HCT116 (cell line): ENCODE data around the gene CD9. TPM values are rescaled to one million over a fixed set of nuclear protein-coding genes. Genes with fewer than 3 reads are reported as not detected.

Experiments used
- ATAC-seq: fragments of 200-7000 bp; cut with Tn5 transposase; 2 replicates; pipeline ENCODE4 v1.9.1; 2020; ENCODE audit warnings: mild to moderate bottlenecking, moderate library complexity
- BruUV-seq: library from RNA; stranded (reverse); fragments of 400-500 nt; replicated peaks from 2 replicates; lab custom pipeline; 2021; lab: Mats Ljungman, UMichigan
- CTCF ChIA-PET: fragments of 300-600 bp; sonication (Branson Sonifier 250); formaldehyde crosslinking; loops from one replicate; lab custom pipeline; 2021; ENCODE audit warnings: antibody characterized with exemption; lab: Charles Lee
- POLR2A ChIA-PET: fragments of 300-600, 350-600 bp; sonication (Branson Sonifier 250); formaldehyde crosslinking; loops from one replicate; lab custom pipeline; 2021; ENCODE audit warnings: antibody characterized with exemption; lab: Charles Lee
- RAD21 ChIA-PET, 2 experiments: fragments of 300-600 bp; sonication (Branson Sonifier 250); formaldehyde crosslinking; loops; one replicate each; lab custom pipeline; 2023; ENCODE audit warnings: low total read pairs in 2 of 2; ENCODE audit not compliant: uncharacterized antibody in 2 of 2, unreplicated experiment in 2 of 2, low non-redundant PET in 1 of 2; lab: Charles Lee
- DNase-seq: peaks from one replicate; pipeline ENCODE4 v3.0.0-alpha.2; 2010; ENCODE audit warnings: low read depth, low spot score
- H2AFZ ChIP-seq: fragments of 200-600 bp; shearing (Covaris generic), sonication (generic); 2 replicates; pipeline ENCODE4 v1.6.1; 2017; ENCODE audit warnings: low read depth, mixed run types, mixed read lengths, antibody characterized with exemption, low read length; ENCODE audit not compliant: poor library complexity, severe bottlenecking
- H3K27ac ChIP-seq: 2 replicates; pipeline ENCODE4 v1.5.1; 2012; ENCODE audit warnings: low read depth, low read length
- H3K27me3 ChIP-seq: fragments of 200-600 bp; sonication (generic); 2 replicates; pipeline ENCODE4 v1.6.1; 2016; ENCODE audit warnings: mixed run types, low read length, mixed read lengths; ENCODE audit not compliant: insufficient read depth
- H3K36me3 ChIP-seq, 2 experiments: fragments of 200-500 bp in 1 of 2; fragments of 200-600 bp in 1 of 2; sonication (Bioruptor generic) in 1 of 2; sonication (generic) in 1 of 2; 2 replicates each; pipeline versions ENCODE4 v1.5.1 to v1.6.1; 2014 to 2016; ENCODE audit warnings: low read length in 2 of 2, inconsistent platforms in 1 of 2, mixed read lengths in 1 of 2, mixed run types in 1 of 2; ENCODE audit not compliant: insufficient read depth in 2 of 2, control insufficient read depth in 1 of 2
- H3K4me1 ChIP-seq, 2 experiments: fragments of 200-600 bp in 1 of 2; sonication (generic) in 1 of 2; 2 replicates each; pipeline versions ENCODE4 v1.5.1 to v1.6.1; 2012 to 2017; ENCODE audit warnings: low read length in 2 of 2, inconsistent platforms in 1 of 2, mild to moderate bottlenecking in 1 of 2, mixed read lengths in 1 of 2, mixed run types in 1 of 2, moderate library complexity in 1 of 2; ENCODE audit not compliant: insufficient read depth in 2 of 2, control insufficient read depth in 1 of 2
- H3K4me2 ChIP-seq: fragments of 200-600 bp; sonication (generic); 2 replicates; pipeline ENCODE4 v1.6.1; 2017; ENCODE audit warnings: mixed run types, low read length, mixed read lengths
- H3K4me3 ChIP-seq, 2 experiments: fragments of 200-600 bp in 1 of 2; sonication (generic) in 1 of 2; replicated peaks in 1 of 2; 2 replicates each; pipeline ENCODE4 v1.5.1; 2011 to 2016; ENCODE audit warnings: low read length in 2 of 2, control low read depth in 1 of 2, low read depth in 1 of 2, mild to moderate bottlenecking in 1 of 2, mixed read lengths in 1 of 2, mixed run types in 1 of 2
- H3K79me2 ChIP-seq: fragments of 200-600 bp; sonication (generic); 2 replicates; pipeline ENCODE4 v1.6.1; 2017; ENCODE audit warnings: mild to moderate bottlenecking, mixed run types, low read length, moderate library complexity, mixed read lengths; ENCODE audit not compliant: insufficient read depth
- H3K9ac ChIP-seq: fragments of 200-600 bp; sonication (generic); 2 replicates; pipeline ENCODE4 v1.6.1; 2016; ENCODE audit warnings: low read length, mixed read lengths
- H3K9me2 ChIP-seq: fragments of 200-600 bp; sonication (generic), shearing (Covaris generic); 2 replicates; pipeline ENCODE4 v1.6.1; 2017; ENCODE audit warnings: mixed run types, mild to moderate bottlenecking, moderate library complexity; ENCODE audit not compliant: insufficient read depth
- H3K9me3 ChIP-seq, 2 experiments: fragments of 200-500 bp in 1 of 2; fragments of 200-600 bp in 1 of 2; sonication (Bioruptor generic) in 1 of 2; sonication (generic) in 1 of 2; 2 replicates each; pipeline ENCODE4 v1.6.1; 2014 to 2017; ENCODE audit warnings: low read length in 2 of 2, mixed read lengths in 2 of 2, inconsistent platforms in 1 of 2, low read depth in 1 of 2, mild to moderate bottlenecking in 1 of 2, mixed run types in 1 of 2, moderate library complexity in 1 of 2; ENCODE audit not compliant: control insufficient read depth in 1 of 2, insufficient read depth in 1 of 2
- H4K20me1 ChIP-seq: fragments of 200-600 bp; sonication (generic), shearing (Covaris generic); 2 replicates; pipeline ENCODE4 v1.6.1; 2017; ENCODE audit warnings: mixed run types, mild to moderate bottlenecking, moderate library complexity; ENCODE audit not compliant: insufficient read depth
- CBX3 ChIP-seq: IDR thresholded peaks from 2 replicates; pipeline ENCODE4 v1.6.1; 2012; ENCODE audit warnings: low read depth
- CEBPB ChIP-seq: IDR thresholded peaks from 2 replicates; pipeline ENCODE4 v1.6.1; 2012; ENCODE audit warnings: low read depth
- ELF1 ChIP-seq: IDR thresholded peaks from 2 replicates; pipeline ENCODE4 v1.6.1; 2012; ENCODE audit warnings: low read depth, borderline replicate concordance
- EZH2 ChIP-seq: fragments of 200-600 bp; sonication (generic); IDR thresholded peaks from 2 replicates; pipeline ENCODE4 v1.6.1; 2017; ENCODE audit warnings: antibody characterized with exemption, mixed run types
- EZH2phosphoT487 ChIP-seq: fragments of 200-600 bp; IDR thresholded peaks from 2 replicates; pipeline ENCODE4 v1.6.1; 2018; ENCODE audit warnings: antibody characterized with exemption, borderline replicate concordance
- FOSL1 ChIP-seq: IDR thresholded peaks from 2 replicates; pipeline ENCODE4 v1.6.1; 2012; ENCODE audit warnings: low read depth
- JUND ChIP-seq: IDR thresholded peaks from 2 replicates; pipeline ENCODE4 v1.6.1; 2012
- MAX ChIP-seq: IDR thresholded peaks from 2 replicates; pipeline ENCODE4 v1.6.1; 2012
- POLR2A ChIP-seq: IDR thresholded peaks from 2 replicates; pipeline ENCODE4 v1.7.0; 2011; ENCODE audit warnings: borderline replicate concordance; ENCODE audit not compliant: insufficient read depth, insufficient read length; ENCODE audit errors: extremely low read depth
- POLR2AphosphoS5 ChIP-seq: IDR thresholded peaks from 2 replicates; pipeline ENCODE4 v1.6.1; 2011; ENCODE audit warnings: mild to moderate bottlenecking, low read depth, low read length, moderate library complexity
- RAD21 ChIP-seq: IDR thresholded peaks from 2 replicates; pipeline ENCODE4 v1.6.1; 2012; ENCODE audit warnings: low read depth, mild to moderate bottlenecking
- SIN3A ChIP-seq: IDR thresholded peaks from 2 replicates; pipeline ENCODE4 v1.6.1; 2012; ENCODE audit warnings: low read depth
- SP1 ChIP-seq: IDR thresholded peaks from 2 replicates; pipeline ENCODE4 v1.6.1; 2012; ENCODE audit warnings: low read depth
- TCF7L2 ChIP-seq: IDR thresholded peaks from 2 replicates; pipeline ENCODE4 v1.7.0; 2011; ENCODE audit warnings: borderline replicate concordance, inconsistent platforms; ENCODE audit not compliant: insufficient read depth, insufficient read length; ENCODE audit errors: extremely low read depth
- YY1 ChIP-seq: IDR thresholded peaks from 2 replicates; pipeline ENCODE4 v1.6.1; 2011; ENCODE audit warnings: low read length, low read depth, moderate library complexity, mild to moderate bottlenecking; ENCODE audit not compliant: insufficient replicate concordance; ENCODE audit errors: extremely low read depth
- ZFX ChIP-seq: fragments of 450-650 bp; IDR thresholded peaks from 2 replicates; pipeline ENCODE4 v1.6.1; 2017
- ZNF274 ChIP-seq: fragments of 200-500 bp; sonication (Bioruptor generic); IDR thresholded peaks from 2 replicates; pipeline ENCODE4 v1.6.1; 2014; ENCODE audit warnings: mild to moderate bottlenecking, low read depth, low read length, inconsistent platforms
- intact Hi-C: fragments of 100-400 bp; cut with micrococcal nuclease; formaldehyde crosslinking; loops from 2 replicates; pipeline ENCODE4 v1.10.0; 2022
- total RNA-seq: library from RNA; stranded (reverse); gene quantifications from one replicate; pipeline ENCODE4 v1.2.1, GENCODE V29; 2021; ENCODE audit not compliant: unreplicated experiment
- TF ChIP-seq, protein P1 (sequence below): IDR thresholded peaks from 2 replicates; pipeline ENCODE4 v1.6.1; 2011; ENCODE audit warnings: mild to moderate bottlenecking, low read length, moderate library complexity; ENCODE audit not compliant: insufficient replicate concordance; ENCODE audit errors: extremely low read depth
- TF ChIP-seq, protein P2 (sequence below): IDR thresholded peaks from 2 replicates; pipeline ENCODE4 v1.6.1; 2012

Gene CD9
- total RNA-seq, 1 experiment from 2014 or later = 182 TPM

DNA sequence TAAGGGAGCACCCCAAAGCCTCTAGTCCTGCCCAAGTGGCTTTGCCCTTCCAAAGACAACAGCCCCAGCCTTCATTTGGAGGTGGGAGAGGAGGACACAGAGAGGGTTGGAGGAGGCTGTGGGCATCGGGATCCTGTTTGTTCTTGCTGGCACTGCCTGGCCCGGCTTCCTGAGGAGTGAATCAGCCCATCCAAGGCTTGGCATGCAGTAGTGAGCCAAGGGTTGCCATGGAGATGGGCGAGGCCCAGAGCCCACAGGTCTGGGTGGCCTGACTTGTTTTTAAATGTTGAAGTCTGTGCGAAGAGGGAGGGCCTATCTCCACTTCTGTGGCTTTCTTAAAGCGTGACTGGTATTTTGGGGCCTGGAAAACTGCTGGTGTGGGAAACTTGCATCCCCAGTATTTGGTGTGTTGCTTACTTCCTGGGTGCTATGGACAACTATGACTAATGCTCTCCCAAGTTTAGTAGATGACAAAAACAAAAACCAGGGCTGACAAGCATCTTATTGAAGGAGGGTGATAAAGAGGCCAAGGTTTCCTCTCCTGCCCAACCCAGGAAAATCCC is 15.8 kb downstream of the CD9 start:
- peaks cover 96% of the 10 kb centered on the region for H3K79me2 ChIP-seq
- no peaks in the 10 kb centered on the region for H3K9me2 ChIP-seq
- 0 out of 4 replicates have a peak, but pooled peaks cover 0 to 5% of the 10 kb centered on the region in 2 experiments for H3K36me3 ChIP-seq
- H3K4me3 ChIP-seq = peak overlapping the region; percentile 19 to 53
- TF ChIP-seq ELF1 (no peak), FOSL1 (peak; percentile 61), SIN3A (peak; percentile 30; the same call in 1 of the 2 replicates), POLR2AphosphoS5 (peak; percentile 65), SP1 (peak; percentile 77), JUND (peak; percentile 63; the same call in 1 of the 2 replicates), ZNF274 (no peak), TCF7L2 (peak; percentile 55)
- peak; percentile 93 for DNase-seq
- H3K27ac ChIP-seq = peak overlapping the region; percentile 73
- ChIA-PET POLR2A (interaction anchor here (1.5 kb wide), 1 partner anchor 16 kb away, joined by 4 read pairs; the partner anchor contains the start of gene CD9), RAD21 (no interaction called here), CTCF (interaction anchor here (1.7 to 1.8 kb wide), 2 partner anchors 63 to 69 kb away, joined by 4 to 5 read pairs; no protein-coding TSS in a partner anchor)
- no peaks in the 10 kb centered on the region for H3K27me3 ChIP-seq
- no peaks in the 10 kb centered on the region for H4K20me1 ChIP-seq
- H3K4me2 ChIP-seq = peak overlapping the region; percentile 89
- no TSS peak for BruUV-seq
- H2AFZ ChIP-seq = no peak overlapping the region
- ATAC-seq = peak; percentile 96
- intact Hi-C loops = no loop called here
- H3K9me3 ChIP-seq = no peaks in the 10 kb centered on the region
- peaks cover 70 to 89% of the 10 kb centered on the region in 2 experiments for H3K4me1 ChIP-seq
- H3K9ac ChIP-seq = peak overlapping the region; percentile 77

DNA sequence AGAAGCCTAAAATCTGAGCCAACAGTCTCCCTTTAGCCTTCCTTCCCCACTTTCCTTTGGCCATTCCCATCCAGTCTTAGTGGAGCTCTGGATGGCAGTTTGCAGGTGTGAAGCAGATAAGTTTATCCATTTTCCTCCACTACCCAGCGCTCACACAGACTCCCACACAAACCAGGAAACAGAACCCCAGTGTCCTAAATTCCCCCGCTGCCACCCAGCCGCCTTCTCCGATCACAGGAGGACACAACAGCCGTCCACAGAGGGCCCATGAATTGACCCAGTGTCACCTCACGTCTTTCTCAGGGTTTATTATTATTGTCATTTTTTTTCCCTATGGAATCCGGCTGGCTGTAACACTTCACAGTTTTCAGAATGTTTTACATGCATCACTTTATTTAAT is 16.4 kb downstream of the CD9 start:
- peak overlapping the region; percentile 89 for H3K4me2 ChIP-seq
- TF ChIP-seq, protein P1, sequence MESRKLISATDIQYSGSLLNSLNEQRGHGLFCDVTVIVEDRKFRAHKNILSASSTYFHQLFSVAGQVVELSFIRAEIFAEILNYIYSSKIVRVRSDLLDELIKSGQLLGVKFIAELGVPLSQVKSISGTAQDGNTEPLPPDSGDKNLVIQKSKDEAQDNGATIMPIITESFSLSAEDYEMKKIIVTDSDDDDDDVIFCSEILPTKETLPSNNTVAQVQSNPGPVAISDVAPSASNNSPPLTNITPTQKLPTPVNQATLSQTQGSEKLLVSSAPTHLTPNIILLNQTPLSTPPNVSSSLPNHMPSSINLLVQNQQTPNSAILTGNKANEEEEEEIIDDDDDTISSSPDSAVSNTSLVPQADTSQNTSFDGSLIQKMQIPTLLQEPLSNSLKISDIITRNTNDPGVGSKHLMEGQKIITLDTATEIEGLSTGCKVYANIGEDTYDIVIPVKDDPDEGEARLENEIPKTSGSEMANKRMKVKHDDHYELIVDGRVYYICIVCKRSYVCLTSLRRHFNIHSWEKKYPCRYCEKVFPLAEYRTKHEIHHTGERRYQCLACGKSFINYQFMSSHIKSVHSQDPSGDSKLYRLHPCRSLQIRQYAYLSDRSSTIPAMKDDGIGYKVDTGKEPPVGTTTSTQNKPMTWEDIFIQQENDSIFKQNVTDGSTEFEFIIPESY = no peak
- TF ChIP-seq ZFX = no peak
- TF ChIP-seq JUND = no peak
- no peak for TF ChIP-seq FOSL1
- TF ChIP-seq POLR2AphosphoS5 = no peak
- TF ChIP-seq MAX = no peak
- no peak for TF ChIP-seq POLR2A
- no peak for TF ChIP-seq SP1
- no peak for TF ChIP-seq EZH2
- no peak for TF ChIP-seq CEBPB
- TF ChIP-seq CBX3 = no peak
- TF ChIP-seq YY1 = no peak
- TF ChIP-seq ELF1 = no peak
- TF ChIP-seq EZH2phosphoT487 = no peak
- TF ChIP-seq, protein P2, sequence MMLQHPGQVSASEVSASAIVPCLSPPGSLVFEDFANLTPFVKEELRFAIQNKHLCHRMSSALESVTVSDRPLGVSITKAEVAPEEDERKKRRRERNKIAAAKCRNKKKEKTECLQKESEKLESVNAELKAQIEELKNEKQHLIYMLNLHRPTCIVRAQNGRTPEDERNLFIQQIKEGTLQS = no peak
- no peak for TF ChIP-seq RAD21

More for the DNA sequence above, 16.4 kb downstream of the CD9 start:
- ChIA-PET RAD21 (no interaction called here), POLR2A (no interaction called here), CTCF (no interaction called here)
- Histone ChIP-seq H3K36me3 (0 out of 4 replicates have a peak, but pooled peaks cover 0 to 5% of the 10 kb centered on the region in 2 experiments), H3K4me3 (peak overlapping the region in 1 of 2 experiments; percentile 53; a peak in 2 of 4 replicates), H3K9me3 (no peaks in the 10 kb centered on the region), H4K20me1 (no peaks in the 10 kb centered on the region), H3K4me1 (peaks cover 76 to 94% of the 10 kb centered on the region in 2 experiments), H3K9ac (peak overlapping the region; percentile 77), H3K9me2 (no peaks in the 10 kb centered on the region), H2AFZ (no peak overlapping the region), H3K27ac (peak overlapping the region; percentile 73), H3K79me2 (peaks cover 96% of the 10 kb centered on the region), H3K27me3 (no peaks in the 10 kb centered on the region)
- no TSS peak for BruUV-seq
- no peak for ATAC-seq
- intact Hi-C loops = no loop called here
- no peak for DNase-seq
